Middle frontal gyrus (tissue), 1 donor: ENCODE measurements around the gene NLRC5.

Source experiments
- DNase-seq: peaks from one replicate; pipeline ENCODE4 v3.0.0-alpha.2; 2015; ENCODE audit warnings: low spot score; ENCODE audit errors: extremely low spot score

Gene NLRC5, protein sequence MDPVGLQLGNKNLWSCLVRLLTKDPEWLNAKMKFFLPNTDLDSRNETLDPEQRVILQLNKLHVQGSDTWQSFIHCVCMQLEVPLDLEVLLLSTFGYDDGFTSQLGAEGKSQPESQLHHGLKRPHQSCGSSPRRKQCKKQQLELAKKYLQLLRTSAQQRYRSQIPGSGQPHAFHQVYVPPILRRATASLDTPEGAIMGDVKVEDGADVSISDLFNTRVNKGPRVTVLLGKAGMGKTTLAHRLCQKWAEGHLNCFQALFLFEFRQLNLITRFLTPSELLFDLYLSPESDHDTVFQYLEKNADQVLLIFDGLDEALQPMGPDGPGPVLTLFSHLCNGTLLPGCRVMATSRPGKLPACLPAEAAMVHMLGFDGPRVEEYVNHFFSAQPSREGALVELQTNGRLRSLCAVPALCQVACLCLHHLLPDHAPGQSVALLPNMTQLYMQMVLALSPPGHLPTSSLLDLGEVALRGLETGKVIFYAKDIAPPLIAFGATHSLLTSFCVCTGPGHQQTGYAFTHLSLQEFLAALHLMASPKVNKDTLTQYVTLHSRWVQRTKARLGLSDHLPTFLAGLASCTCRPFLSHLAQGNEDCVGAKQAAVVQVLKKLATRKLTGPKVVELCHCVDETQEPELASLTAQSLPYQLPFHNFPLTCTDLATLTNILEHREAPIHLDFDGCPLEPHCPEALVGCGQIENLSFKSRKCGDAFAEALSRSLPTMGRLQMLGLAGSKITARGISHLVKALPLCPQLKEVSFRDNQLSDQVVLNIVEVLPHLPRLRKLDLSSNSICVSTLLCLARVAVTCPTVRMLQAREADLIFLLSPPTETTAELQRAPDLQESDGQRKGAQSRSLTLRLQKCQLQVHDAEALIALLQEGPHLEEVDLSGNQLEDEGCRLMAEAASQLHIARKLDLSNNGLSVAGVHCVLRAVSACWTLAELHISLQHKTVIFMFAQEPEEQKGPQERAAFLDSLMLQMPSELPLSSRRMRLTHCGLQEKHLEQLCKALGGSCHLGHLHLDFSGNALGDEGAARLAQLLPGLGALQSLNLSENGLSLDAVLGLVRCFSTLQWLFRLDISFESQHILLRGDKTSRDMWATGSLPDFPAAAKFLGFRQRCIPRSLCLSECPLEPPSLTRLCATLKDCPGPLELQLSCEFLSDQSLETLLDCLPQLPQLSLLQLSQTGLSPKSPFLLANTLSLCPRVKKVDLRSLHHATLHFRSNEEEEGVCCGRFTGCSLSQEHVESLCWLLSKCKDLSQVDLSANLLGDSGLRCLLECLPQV (N-terminal part only)

DNA sequence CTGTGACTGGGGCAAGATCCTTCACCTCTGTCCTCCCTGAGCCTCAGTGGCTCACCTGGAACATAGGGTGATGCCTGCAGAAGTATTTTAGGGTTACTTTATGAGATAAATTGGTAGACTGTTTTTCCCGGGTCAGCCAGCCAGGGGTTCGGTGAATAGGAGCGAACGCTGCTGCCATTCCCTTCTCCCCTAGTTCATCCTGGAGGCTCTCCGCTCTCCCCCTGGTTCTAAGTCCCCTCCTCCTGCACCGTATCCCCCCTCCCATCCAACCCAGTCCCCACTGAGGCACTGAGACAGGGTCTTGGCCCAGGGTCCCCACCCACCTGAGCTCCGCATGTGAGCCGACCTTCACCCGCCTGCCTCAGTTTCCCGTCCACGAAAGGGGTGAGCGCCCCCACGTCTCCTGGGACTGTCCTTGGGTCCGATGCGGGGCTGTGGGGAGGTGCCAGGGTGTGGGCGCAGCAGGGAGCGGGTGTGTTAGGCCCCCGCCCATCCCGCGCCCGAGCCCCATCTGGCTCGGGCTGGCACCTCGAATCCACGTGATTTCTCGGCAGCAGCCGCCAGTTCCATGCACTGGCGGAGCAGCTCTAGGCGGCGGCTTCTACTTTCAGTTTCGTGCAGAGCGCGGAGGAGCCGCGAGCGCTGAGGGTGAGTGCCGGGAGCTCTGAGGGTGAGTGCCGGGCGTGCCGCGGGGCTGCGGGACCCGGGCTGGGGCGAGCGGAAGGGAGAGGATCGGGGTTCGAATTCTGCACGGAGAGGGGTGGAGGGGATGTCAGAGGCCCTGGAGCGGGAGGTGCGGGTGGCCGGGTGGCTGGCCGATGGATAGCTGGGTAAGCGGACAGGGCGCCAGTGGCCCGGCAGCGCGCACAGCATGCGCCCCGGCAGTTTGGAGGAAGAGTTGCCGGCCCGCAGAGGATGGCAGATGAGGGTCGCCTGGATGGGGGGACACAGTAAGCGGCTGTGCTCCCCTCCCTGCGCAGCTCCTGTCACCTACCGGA is at the start of gene NLRC5:
TSS of gene NLRC5 (plus strand) at position 610 of the 998 bp plus-strand sequence. CDS start 31,156 bp downstream, outside the sequence.
- peak; percentile 46 for DNase-seq

DNA sequence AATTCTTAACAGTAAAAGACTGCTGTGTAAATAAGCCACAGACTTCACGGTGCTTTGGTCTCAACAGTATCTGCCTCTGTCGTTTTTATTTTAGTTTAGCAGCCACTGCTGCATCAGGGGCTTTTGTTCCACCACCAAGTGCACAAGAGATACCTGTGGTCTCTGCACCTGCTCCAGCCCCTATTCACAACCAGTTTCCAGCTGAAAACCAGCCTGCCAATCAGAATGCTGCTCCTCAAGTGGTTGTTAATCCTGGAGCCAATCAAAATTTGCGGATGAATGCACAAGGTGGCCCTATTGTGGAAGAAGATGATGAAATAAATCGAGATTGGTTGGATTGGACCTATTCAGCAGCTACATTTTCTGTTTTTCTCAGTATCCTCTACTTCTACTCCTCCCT is 49.6 kb upstream of the NLRC5 start:
- no peak for DNase-seq

DNA sequence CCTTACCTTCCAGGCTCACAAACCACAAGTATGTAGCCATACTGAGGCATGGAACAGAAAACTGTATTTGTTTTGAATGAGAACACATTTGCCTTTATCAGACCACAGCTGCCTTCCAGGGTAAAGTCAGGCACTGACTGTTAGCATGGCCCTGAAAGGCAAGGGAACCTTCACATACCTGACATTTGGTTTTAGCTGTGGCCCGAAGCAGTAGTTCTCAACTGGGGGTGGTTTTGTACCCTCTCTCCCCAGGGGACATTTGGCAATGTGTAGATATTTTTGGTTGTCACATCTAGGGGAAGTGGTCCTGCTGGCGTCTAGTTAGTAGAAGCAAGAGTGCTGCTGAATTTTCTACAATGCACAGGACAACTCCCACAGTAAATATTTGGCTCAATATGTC is 48.3 kb upstream of the NLRC5 start:
- no peak for DNase-seq

DNA sequence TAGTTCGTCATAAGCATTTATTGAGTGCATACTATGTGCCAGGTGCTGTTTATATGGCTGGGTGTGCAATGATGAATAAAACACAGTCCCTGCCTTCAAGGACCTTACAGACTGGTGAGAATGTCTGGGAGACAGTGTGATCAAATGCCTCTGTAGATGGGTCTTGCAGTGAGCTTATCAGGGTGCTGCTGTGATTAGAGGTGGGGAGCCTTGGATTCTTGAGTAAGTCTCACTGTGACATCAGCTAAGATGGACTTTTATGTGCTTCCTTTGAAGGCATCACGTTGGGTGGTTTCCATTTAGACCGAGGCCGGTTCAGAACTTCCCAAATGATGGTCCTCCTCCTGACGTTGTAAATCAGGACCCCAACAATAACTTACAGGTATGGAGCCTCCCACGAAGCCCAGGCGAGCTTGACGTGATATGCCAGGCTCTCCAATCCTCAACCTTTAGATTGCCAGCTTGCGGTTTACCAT is 47.5 kb upstream of the NLRC5 start:
- DNase-seq: no peak

DNA sequence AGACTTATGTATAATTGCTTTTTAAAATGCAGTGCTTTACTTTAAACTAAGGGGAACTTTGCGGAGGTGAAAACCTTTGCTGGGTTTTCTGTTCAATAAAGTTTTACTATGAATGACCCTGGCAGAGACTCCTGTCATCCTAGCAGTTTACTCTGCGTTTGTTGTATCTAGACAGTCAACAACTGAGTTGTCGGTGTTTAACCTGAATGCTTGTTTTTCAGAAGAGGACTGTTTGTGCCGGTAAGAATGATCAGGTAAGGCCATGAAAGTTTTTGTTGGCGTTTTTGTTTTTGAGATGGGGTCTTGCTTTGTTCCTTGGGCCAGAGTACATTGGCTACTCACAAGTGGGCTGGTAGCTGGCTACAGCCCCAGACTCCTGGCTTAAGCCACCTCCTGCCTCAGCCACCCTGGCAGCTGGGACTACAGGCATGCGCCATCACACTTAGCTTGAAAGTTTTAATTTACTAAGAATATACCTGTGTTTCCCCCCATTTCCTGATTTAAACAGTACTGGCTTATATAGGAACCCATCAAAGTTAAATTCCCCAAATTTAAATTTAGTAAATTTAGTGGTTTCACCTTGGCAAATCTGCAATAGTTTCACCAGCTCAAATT is 45.5 kb upstream of the NLRC5 start:
- DNase-seq: no peak

DNA sequence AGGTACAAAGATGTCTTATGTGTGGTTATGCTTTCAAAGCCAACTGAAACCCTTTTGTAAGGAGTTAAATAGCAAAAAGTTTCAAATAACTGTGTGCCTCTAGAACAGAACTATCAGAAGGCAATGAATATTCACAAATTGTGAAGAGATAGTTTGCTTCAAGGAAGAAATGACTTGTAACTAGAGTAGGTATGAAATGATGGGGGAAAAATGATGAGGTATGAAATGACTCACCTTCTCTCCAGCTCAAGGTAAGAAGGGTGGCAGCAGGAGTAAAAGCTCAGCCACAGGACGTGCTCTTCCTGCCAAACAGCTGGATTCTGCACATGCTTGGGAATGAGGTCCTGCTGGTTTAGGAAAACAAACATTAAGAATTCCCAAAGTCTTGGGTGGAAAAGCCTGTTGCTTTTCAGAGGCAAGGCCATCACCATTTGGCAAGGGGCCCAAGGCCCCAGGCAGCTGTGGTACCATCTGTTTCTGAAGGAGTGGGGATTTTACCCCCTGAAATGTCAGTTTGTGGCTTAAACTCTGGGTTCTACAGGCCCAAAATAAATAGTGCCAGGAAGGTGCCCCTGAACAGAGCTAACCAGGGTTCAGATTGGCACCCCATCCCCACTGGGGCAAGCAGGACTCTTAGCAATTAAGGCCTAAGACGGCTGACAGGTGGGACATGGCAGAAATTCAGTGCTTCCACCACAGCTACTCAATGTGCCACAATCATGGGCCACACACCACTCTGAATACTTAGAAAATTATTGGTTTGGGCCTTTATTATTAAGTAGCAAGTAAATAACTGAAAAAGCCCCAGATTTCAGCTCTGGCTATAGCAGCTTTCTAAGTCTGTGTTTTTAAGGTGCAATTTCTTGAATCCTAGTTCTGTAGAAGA is 44.2 kb upstream of the NLRC5 start:
- DNase-seq: no peak

DNA sequence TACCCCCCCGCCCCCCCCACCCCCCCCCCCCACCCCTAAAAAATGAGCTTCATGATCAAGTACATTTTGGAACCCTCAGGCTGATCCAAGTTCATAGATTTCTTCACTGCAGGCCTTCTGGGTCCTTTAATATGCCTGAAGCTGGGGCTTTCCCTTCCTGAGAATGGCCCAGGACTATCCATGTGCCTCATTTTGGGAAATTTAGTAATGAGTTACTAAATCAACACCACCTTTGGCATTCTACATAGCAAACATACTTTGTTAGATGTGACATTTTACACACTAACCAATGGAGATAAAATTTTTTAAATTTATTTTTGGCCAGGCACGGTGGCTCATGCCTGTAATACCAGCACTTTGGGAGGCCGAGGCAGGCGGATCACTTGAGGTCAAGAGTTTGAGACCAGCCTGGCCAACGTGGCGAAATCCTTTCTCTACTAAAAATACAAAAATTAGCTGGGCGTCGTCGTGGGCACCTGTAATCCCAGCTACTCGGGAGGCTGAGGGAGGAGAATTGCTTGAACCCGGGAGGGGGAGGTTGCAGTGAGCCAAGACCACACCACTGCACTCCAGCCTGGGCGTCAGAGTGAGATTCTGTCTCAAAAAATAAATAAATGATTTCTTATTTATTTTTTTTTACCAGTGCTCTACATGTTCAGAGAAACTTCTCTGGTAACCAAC is 43.4 kb upstream of the NLRC5 start:
- no peak for DNase-seq

DNA sequence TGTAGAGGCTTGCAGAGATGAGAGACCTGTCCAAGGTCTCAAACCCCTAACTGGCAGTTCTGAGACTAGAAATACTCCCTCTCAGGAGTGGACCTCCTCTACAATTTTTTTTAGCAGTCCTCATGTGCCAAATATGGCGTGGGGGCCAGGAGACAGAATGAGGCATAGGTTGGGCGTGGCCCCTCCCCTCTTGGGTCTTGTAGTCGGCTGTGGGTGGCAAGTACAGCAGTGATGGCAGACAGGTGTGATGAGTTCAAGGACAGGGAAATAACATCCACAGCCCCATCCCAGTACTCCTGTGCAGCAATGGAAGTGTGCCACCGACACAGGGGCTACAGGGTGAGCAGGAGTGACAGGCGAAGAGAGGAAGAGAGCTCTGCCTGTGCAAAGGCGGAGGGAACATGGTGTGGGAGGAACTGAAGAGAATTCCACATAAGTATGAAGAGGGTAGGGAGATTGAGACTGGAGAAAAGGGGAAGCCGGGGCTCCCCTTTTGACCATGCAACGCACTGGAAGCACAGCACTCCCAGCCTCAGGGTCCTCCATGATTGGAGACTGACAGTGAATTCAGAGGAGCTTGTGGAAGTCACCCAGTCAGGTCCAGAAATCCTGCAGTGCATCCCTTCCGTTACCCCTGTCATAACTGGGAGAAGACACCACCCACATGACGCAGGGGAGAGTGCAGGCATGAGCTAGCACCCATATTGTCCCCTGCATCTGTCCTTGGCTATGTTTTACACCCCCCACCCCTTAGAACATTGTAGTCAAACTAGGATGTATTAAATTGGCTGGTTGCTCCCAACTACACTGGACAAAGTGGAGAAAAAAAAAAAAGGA is 42.4 kb upstream of the NLRC5 start:
- DNase-seq: no peak

DNA sequence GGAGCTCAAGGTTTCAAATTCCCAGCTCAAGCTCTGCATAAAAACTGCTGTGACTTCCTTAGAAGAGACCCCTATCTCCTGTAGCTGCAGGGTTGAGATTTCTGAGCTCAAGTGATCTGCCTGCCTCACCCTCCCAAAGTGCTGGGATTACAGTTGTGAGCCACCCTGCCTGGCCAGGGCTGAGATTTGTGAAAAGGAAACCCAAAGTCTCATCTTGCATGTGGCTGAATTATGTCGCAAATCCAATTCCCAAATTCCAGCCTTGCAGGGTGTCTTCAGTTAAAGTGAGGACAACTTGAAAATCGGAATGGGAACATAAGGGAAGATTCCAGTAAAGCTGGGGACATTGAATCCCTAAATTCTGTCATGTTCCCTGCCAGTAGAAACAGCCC is 41.8 kb upstream of the NLRC5 start:
- DNase-seq: no peak

DNA sequence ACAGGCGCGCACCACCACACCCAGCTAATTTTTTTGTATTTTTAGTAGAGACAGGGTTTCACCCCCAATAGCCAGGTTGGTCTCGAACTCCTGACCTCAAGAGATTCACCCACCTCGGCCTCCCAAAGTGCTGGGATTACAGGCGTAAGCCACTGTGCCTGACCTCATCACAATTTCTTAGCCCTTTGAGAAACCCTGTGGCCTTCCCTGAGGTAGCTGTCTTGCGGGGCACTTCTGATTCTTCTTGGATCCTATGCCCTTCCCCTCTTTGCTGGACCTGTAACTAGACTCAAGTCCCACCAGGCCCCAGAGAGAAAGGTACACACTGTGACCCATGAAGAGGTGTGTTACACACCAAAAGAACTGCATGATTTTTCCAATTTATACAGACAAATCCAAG is 41.1 kb upstream of the NLRC5 start:
- no peak for DNase-seq

DNA sequence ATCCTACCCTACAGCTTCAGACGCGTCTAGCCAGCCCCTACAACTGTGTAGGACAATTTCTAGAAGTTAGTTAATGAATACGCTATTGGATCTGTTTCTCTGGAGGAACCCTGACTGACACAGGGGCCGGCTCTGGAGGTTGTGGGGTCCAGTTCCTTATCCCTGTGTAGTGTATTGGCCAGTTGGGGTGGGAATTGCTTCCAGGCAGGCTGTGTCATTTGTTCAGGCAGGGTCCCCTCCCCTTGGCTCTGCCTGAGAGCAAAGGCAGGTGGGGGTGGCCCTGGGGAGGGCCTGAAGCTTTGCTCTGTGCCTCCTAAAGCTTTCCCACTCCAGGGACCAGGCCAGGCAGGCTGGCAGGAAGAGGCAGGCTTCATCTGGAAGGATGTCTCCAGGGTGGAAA is 39.3 kb upstream of the NLRC5 start:
- no peak for DNase-seq

DNA sequence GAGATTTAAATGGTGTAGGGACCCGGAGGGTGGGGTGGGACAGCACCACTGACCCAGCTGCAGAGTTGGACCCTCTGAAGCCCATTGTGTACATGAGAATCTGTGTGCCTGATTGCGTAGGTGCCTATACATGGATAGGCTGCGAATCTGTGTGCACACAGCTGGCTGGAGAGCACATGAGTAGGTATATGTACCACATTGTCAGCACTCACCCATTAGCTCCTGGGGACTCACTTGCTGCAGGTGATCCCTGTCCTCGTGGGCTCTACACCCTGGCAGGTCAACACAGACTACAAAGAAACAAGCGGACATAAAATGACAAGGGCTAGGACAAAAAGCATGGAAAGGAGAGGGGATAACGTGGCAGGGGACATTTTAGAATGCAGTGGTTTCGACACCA is 38.9 kb upstream of the NLRC5 start:
- no peak for DNase-seq

DNA sequence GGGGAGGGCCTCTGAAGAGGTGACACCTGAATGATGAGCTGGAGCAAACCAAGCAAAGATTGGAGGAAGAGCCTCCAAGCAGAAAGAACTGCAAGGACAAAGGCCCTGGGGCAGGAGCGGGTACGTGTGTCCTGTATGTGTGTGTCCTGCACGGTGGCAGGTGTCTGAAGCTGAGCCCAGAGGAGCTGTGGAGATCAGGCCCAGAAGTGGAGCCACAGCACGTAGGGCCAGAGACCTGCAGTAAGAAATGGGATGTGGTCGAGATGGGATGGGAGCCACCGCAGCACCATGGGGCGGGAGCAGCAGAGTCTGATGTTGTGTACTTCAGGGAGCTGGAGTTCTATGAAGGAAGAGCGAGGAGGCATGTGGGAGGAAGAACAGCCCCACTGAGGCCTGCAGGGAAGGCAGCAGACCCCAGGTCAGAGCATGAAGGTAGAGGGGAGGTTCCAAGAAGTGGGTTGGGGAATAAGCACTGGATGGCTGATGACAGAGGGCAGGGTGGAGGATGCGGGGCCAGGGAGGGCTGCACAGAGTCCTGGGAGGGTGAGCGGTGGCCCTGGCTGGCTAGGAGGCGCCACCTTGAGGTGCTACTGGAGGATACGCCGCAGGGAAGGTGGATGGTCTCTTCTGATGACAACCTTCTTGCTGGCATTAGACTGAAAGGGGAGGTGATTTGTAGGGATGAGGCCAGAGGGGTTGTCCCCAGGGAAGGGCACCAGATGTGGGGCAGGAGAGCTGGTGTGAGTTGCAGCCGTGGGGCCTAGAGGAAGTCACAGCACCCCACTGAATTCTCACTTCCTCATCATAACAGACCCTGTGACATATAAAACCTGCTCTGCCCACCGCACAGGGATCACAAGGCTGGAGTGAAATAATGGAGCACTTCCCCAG is 38.2 kb upstream of the NLRC5 start:
- DNase-seq: no peak

DNA sequence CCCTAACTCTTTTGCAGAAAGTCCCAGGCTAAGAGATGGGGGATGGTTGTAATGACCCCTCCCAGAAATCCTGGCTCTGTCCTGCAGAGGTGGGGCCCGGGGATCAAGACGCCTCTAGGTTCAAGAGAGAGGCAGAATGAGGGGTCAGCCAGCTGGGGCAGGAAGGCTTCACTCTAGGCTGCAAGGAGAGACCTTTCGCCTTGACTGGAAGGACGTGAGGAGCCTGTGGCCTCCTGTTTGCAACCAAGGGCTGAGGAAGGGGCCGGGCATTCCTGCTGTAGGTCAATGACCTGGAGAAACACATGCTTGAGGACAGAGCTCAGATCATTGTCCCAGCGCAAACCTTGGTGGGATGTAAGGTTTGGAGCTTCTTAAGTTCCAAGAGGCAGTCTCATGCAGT is 36.4 kb upstream of the NLRC5 start:
- no peak for DNase-seq

DNA sequence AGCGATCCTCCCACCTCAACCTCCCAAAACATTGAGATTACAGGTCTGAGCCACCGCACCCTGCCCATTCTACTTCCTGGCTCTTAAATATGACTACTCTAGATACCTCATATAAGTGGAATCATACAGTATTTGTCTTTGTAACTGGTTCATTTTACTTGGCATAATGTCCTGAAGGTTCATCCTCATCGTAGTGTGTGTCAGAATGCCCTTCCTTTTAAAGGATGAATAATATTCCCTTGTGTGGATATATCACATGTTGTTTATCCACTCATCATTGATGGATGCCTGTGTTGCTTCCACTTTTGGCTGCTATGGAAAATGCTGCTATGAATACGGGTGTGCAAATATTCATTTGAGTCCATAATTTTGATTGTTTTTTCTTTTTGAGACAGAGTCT is 33.3 kb upstream of the NLRC5 start:
- no peak for DNase-seq

DNA sequence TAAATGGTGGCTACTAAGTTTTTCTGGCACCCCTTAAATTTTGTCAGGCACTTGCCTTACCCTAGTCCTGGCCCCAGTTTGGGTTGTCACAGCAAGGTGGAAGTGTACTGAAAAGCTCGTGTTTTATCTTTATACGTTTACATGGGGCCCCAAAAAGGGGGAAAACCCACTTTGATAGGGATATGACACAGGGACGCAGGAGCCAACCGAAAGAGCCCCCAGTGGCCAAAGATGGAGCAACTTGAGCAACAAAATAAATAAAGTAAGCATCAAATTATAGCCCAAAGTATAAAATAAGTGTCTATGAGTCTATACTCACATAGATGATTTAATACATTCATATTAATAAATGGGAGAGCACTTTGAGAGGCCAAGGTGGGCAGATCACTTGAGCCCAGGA is 32.6 kb upstream of the NLRC5 start:
- DNase-seq: no peak
